GM11168 (cell line): Measurements from ENCODE around the gene KRTAP9-4.
"Not testable (repeated sequence)": the region's sequence is repeated elsewhere in the genome, so short reads cannot be mapped to it uniquely, and the experiment has no call there.

Source experiments
- in situ Hi-C: fragments of 300-500 bp; cut with MboI; formaldehyde crosslinking; loops from one replicate; pipeline ENCODE4 v1.12.0; 2022; ENCODE audit warnings: low sequenced_read_pairs; ENCODE audit not compliant: unreplicated experiment

Gene KRTAP9-4

GRCh38 chr17:41263212-41263611 lies 13.7 kb downstream of the KRTAP9-4 start:
- in situ Hi-C loops, result no loop called here

- in situ Hi-C loops, result no loop called here
Observed at GRCh38 chr17:41264599-41264998, 15.1 kb downstream of the KRTAP9-4 start.

DNA sequence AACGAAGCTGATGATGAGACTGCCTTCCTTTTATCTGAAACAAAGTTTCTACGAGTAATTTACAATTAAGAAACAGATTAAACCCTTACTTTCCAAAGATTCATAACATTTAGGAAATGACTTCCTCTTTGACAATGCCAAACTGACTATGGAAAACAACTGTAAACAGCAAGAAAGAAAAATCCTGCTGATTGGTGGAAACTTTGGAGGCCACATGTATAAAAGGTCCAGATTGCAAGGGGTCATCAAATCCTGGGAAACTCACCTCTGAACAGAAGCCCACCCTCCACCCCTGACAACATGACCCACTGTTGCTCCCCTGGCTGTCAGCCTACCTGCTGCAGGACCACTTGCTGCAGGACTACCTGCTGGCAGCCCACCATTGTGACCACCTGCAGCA lies 15.6 kb downstream of the KRTAP9-4 start, which contains the start of gene KRTAP9-6:
Gene KRTAP9-6 (plus strand): TSS at position 301 of the 400 bp plus-strand sequence. CDS start 0 bp downstream, at position 301.
- in situ Hi-C loops, result no loop called here

DNA sequence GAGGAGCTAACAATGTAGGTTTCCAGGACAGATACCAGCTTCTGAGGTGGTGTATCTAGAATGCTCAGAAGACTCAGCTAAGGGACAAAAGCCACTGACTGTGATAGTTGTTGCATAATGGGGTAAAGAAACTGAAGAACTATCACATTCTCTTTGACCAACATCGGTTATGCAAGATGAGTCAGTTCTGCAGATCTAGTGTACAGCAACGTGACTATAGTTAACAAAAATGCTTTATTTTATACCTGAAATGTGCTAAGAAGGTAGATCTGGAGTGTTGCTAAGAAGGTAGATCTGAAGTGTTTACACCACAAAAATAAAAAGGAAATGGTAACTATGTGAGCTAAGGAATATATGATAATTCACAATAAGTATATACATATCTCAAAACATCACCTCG lies 18.2 kb downstream of the KRTAP9-4 start:
- in situ Hi-C loops, result no loop called here

GRCh38 chr17:41271323-41271722 lies 21.8 kb downstream of the KRTAP9-4 start:
- in situ Hi-C loops, result not testable (repeated sequence)

GRCh38 chr17:41271858-41272257 lies 22.4 kb downstream of the KRTAP9-4 start:
- in situ Hi-C loops, result no loop called here

- in situ Hi-C loops, result not testable (repeated sequence)
Observed at GRCh38 chr17:41275648-41276190, 26.2 kb downstream of the KRTAP9-4 start, which contains the start of gene KRTAP9-7. KRTAP9-7 (plus strand) TSS chr17:41275698; CDS start chr17:41275698, 0 bp downstream.

- in situ Hi-C loops, result no loop called here
Observed at GRCh38 chr17:41278176-41278955, 28.9 kb downstream of the KRTAP9-4 start.

- in situ Hi-C loops, result no loop called here
Observed at GRCh38 chr17:41284043-41284442, 34.6 kb downstream of the KRTAP9-4 start.

GRCh38 chr17:41284546-41284945 lies 35.1 kb downstream of the KRTAP9-4 start:
- in situ Hi-C loops, result no loop called here

- in situ Hi-C loops, result no loop called here
Observed at GRCh38 chr17:41287050-41287449, 37.6 kb downstream of the KRTAP9-4 start.

- in situ Hi-C loops, result no loop called here
Observed at GRCh38 chr17:41294016-41294415, 44.5 kb downstream of the KRTAP9-4 start.

DNA sequence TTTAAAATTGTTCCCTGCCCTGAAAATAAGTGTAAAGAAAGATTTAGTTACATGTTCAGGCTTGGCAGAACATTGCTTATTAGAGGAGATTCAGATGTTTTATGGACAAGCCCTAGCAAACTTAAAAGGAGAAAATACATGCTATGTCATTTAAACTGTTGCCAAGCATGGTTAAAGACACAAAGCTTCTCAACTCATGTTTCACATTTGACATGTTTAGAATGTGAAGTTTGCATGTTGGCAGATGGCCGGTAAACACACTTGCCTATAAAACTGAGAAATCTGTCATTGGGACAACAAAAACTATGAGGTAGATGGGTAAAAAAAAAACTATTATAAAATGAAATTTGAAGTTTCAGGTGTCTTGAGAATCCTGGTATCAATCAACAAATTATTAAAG lies 47.4 kb downstream of the KRTAP9-4 start:
- in situ Hi-C loops, result no loop called here

DNA sequence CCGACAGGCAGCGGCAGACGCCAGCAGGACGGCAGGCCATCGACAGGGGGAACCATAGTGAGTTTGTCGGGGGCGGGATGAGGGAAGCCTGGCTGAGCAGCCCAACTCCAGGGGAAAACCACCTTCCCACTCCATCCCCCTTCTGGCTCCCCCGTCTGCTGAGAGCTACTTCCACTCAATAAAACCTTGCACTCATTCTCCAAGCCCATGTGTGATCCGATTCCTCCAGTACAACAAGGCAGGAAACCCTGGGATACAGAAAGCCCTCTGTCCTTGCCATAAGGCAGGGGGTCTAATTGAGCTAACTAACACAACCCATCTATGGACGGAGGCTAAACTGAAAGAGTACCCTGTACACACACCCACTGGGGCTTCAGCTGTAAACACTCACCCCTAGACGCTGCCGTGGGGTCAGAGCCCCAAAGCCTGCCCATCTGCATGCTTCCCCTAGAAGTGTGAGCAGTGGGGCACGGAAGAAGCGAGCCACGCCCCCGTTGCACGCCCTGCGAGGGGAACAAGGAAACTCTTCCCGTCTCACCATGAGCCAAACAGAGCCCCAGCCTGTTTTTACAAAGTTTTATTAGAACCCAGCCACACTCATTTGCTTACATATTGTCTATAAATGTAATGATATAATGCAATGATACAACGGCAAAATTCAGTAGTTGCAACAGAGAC lies 49.1 kb downstream of the KRTAP9-4 start:
- in situ Hi-C loops, result no loop called here
